Ureter (tissue), 1 donor: ENCODE measurements around the gene IL12A. TPM values are rescaled to one million over a fixed set of nuclear protein-coding genes. Genes with fewer than 3 reads are reported as not detected.

Experiments
- DNase-seq: peaks from one replicate; pipeline ENCODE4 v3.0.0-alpha.2; 2020; ENCODE audit warnings: low spot score
- total RNA-seq: library from RNA; stranded (reverse); gene quantifications from one replicate; pipeline ENCODE4 v1.2.4, GENCODE V29; 2023
- donor health status: DM: yes; HTN: yes; CAD: no.

IL12A gene
- 1.1 TPM for total RNA-seq

DNA sequence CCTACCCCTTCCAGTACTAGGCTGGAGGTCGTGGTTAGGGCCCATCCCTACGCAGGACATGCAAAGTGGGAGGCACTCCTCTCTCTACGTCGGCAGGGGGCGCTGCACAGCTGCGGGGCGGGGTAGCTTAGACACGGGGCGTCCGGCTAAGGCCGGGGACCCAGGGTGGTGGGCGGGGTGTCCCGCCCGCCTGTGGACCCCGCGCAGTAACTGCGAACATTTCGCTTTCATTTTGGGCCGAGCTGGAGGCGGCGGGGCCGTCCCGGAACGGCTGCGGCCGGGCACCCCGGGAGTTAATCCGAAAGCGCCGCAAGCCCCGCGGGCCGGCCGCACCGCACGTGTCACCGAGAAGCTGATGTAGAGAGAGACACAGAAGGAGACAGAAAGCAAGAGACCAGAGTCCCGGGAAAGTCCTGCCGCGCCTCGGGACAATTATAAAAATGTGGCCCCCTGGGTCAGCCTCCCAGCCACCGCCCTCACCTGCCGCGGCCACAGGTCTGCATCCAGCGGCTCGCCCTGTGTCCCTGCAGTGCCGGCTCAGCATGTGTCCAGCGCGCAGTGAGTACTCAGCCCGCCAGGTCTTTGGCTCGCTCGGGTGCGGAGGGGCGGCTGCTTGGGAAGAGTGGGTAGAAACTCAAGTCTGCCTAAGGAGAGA is at the start of gene IL12A:
Gene IL12A, plus strand, starts transcription at position 219 of the 655 bp plus-strand sequence.
- peak; percentile 77 for DNase-seq

DNA sequence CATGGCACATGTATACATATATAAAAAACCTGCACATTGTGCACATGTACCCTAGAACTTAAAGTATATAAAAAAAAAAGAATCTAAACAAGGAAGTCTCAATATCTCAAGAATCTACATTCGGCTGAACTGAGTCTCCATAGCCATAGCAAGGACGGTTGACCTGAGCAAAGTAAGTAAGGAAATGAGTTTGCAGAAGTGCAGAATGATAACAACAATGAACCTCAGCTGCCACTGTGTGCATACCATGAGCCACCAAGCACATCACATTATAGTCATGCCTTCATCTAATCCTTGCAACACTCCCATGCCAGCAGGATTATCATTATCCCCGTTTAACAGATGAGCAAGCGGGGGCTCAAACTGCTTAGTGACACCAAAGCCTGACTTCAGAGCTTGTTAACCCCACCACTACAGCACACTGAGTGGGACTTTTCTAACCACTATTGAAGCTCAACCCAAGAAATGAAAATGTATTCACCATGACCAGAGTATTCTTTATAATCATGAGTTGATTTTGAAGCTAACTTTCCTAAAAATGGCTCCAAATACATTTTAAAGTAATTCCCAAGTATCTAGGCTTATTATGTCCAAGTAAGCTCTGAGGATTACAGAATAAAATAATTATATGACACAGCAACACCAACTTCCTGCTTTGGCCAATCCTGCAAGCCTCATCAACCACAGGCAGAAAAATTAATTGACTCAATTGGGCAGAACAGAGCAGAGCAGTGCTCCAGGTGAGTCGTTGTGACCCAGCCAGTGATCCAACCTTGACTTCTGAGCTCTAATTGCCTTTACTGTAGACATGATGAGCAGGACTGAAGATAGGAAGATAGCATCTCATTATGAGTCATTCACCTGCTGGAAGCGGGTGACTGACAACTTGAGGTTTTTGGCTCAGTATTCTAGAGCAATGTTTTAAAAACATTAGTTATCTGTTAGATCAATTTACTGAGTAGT is 47.3 kb upstream of the IL12A start:
- no peak for DNase-seq

DNA sequence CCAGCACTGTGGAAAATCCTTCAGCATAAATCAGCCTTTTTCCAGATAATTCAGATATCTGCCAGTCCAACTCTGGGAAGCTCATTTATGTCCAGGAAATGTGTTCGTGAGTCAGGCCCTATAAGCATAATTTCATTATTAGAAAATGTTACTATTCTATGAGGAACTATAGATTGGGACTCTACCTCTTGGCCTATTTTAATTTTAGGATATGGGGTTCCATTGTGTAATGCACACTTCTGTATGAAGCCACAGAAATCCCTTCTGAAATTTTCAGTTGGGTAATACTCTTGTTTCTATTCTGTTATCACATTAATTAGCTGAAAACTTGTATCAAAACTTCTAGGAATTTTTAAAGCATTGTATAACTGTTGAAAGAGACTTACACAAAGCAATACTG is 43.9 kb upstream of the IL12A start:
- no peak for DNase-seq

DNA sequence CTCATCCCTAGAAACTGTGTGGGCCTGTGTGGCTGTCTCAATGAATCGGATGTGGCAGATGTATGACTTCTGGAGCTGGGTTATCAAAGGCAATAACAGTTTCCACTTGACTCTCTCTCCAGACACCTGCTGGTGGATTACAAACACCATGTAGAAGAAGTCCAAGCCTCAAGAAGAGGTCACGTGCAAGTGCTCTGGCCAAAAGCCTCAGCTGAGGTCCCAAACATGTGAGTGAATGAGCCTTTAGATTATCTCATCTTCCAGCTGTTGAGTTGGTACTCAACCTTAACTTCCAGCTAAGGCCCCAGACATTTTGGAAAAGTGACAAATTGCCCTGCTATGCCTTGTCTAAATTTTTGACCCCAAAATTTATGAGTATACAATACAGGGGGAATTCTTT is 42.7 kb upstream of the IL12A start:
- DNase-seq, result no peak

DNA sequence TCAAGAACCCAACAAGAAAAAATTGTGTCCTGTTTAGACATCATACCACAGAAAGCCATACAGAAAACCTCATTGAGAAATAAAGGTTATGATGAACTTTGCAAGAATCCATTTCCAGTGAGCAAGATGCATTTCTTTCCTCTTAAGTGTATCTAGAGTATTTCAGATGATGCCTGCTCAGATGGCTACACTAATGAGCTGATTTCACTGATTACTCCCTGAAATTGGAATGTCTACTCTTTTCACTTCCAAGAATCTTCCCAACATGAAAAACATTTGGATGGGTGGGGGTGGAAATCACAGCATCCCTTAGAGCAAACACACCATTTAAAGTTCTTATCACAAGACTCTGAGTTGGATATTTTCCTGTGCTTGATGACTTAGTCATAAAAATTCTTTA is 41.4 kb upstream of the IL12A start:
- DNase-seq, result no peak

DNA sequence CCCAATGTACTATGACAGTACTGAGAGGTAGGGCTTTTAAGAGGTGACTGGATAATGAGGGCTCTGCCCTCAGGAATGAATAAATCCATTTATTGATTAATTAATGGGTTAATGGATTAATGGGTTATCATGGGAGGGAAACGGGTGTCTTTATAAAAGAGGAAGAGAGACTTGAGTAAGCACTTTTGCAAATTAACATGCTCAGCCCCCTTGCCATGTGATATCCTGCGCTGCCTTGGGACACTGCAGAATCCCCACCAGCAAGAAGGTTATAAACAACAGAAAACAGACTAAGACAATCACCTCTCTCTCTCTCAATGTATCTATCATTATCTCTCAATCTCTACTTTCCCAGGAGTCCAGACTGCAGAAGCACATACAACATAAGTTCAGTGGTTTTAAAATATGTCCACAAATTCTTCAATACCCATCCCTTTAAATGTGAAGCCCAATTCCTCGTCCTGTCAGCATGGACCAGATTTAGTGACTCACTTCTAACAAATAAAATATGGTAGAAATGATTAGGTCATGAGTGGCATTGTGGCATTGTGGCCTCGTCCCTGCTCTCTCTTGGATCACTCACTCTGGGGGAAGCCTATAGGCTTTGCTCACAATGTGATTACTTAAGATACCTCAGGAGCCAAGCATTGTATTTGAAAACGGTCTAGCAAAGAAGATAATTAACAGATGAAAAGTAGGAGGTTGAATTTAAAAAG is 40.0 kb upstream of the IL12A start:
- DNase-seq, result no peak

DNA sequence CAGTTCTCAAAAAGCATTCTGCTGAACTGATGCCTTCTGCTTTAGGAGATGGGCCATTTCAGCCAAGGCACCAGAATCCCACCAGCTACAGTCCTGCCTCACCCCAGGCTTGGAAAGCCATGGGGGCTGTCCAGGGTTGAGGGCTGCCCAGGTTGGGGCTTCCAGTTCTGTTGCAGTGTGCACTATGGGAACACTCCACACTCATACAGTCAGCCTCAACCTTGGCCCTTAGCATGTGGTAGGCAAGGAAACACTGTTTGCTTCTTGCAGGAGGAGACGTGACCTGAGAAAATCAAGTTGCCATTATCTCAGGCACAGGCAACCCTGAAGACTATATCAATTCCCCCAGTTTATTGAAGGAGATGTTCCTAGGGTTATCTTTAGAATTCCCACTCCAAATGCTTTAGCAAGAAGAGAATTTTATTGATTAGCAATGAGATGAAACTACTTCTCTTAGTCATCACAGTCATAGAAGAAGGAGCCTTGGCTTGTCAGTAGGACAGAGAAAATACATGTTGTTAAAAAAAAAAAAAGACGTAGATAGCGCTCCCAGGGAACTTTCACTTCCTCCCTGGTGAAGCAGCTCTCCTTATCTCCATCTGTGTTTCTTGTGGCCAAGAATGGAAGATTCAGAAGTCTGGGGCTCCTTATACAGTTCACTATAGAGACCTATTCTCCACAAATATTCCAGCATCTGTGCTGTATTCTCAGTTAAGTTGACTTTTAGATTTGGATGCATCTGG is 38.3 kb upstream of the IL12A start:
- DNase-seq, result no peak

DNA sequence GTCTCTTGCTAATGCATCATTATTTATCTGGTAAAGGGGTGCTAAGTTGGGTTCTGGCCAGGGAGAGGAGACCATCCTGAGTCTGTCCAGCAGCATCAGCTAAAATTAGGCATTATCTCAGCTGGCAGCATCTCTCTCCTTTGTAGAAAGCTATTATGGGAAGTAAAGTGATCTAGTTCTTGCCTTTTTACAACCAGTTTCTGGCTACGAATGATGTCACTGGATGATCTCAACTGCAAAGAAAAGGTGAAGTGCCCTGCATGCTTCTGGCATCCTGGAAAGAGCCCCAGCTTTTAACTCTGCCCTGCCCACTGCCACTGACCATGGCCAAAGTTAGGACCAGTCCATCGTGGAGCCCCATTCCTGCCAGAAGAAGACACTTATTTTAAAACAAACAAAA is 37.1 kb upstream of the IL12A start:
- DNase-seq, result no peak

DNA sequence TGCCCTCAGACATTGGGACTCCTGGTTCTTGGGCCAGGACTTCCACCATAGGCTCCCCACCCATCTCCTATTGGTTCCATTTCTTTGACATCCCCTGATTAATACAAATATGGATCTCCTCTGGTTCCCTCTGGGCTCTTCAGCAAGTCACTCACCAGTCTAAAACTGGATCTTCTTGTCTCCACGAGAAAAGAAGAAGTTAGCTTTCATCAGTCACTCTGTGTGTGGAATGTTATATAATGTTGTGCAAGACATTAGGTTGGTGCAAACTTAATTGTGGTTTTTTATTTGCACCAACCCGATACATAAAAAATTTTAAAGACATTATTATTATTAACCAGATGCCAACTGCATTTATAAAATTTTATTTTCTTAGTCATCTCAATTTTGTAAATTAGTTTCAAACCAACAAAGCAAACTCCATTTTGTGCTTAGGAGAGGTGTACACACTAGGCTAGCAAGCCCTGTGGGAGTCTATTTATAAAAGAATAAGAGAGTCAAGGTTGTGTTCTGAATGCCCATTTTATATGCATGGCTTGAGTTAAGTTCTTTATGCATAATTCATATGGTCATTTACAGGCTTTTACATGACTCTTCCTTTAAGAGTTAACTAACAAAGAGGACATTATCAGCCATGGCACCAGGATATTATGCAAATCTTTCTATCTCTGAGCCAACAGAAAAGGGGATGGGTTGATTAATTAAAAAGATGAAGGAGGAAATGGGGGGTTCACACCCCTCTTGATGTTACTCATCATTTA is 35.1 kb upstream of the IL12A start:
- DNase-seq, result no peak

DNA sequence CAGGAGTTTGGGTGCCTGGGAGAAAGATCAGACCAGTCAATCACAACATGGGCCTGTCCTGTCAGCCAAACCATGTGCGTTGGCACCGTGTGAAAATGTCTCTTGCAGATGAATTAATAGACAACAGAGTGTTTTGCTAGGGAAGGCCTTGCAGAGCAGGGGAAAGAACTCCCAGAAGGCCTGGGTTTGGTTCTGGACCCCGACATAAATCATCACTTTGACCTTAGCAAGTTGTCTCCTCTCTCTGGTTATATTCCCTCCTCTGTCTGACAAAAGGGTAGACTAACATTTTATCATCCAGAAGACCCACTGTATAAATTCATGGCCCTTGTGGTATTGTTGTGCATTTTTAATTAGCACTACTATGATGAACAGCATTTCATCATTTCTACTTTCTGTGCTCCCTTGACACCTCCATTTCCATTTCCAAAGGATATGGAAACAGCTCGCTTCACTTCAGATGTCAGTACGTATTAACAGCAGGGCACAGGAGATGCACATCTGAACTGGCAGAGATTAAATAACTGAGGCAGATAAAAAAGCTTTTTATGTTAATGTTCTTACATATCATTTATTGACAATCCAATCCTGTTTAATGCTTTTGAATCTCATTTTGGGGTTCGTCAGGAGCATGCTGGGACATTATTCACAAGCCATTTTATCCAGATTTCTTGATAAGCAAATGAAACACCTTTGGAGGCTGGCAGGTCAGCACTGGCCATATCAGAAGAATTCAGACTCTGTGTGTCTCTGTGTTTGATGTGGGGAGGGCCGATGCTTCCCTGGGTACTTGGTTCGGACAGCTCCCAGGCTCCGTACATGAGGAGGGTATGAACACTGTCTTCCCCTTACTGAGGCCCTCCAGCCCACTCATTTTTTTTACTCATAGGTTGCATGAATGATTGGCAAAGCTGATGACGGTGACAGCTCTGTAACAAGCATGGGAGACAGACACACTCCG is 28.2 kb upstream of the IL12A start:
- DNase-seq, result no peak

DNA sequence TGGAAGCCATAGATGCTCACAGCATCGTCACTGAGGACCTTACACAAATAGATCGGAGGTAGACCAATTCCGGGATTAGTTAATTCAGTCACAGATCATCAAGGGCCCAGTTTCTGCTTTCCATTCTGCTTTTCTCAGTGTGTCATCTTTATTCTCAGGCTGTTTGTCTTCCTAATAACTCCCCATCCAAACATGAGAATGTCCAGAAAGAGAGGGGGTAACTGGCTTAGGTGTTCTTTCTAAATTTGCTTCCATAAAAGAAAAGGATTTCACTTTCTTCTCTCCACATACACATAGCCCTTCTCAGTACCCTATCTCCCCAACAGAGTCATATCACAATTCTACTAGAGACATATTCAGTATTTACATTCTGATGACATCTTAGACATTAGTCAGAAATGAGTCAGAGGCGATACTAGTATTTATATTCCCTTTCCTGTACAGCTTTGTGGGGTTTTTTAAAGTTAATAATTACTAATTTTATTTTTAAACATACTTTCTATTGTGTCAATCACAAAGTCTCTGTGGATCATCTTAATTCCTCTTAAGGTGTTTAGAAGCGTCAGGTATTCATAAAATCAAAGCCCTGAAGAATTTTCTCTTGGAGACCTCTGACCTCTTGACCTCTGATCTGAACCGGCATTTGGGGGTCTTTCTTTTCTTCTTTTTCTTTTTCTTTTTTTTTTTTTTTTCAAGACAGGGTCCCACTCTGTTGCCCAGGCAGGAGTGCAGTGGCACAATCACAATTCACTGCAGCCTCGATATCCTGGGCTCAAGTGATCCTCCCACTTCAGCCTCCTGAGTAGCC is 24.3 kb upstream of the IL12A start:
- no peak for DNase-seq

DNA sequence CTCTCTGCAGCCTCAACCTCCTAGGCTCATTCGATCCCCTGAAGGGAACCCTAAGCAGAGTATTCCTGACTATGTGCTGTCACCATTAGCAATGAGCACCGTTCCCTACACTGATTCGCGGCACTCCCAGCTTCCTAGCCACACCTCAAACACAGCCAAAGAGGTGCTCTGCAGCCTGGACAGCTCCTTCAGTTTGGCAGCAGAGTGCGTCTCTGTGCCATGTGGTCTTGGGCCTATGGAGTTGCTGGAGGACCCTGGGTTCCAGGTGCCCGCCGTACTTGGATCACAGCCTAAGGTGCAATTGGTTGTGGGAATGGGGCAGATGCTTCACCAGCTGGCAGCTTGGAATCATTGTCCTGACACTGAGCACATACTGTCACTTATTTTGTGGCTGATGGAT is 17.3 kb upstream of the IL12A start:
- DNase-seq, result no peak

DNA sequence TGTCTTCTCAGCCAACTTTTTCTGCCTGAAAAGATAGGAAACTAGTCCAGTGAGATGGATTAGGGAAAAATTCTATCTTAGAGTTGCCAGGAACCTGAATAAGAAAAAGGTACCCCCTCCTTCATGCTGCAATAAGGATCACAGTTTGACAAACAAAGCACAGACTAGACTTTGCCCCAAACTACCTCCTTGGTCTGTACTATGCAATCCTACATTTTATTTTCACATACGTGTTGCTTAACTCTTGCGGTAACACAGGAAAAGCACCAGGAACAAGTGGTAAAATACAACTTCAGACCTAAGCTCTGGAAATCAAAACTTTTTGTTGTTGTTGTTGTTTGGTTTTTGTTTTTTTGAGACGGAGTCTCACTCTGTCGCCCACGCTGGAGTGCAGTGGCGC is 11.3 kb upstream of the IL12A start:
- DNase-seq, result no peak

DNA sequence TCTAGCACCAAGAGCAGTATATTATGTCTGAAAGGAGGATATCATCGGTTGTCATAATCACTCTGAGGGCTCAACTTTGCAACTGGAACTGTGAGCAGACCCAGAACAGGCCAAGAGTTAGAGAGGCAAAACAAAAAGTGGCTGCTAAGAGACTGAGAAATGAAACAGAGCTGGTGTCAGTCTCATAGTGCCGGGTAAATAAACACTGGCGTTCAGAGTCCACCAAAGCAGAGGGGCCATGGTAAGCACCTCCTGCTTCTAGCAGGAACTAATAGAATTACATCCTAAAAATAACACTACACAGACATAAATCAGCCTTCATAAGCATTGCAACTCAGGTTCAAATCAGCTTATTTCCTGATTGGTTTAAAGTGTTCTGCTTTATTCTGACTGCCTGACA is 10.3 kb upstream of the IL12A start:
- no peak for DNase-seq

DNA sequence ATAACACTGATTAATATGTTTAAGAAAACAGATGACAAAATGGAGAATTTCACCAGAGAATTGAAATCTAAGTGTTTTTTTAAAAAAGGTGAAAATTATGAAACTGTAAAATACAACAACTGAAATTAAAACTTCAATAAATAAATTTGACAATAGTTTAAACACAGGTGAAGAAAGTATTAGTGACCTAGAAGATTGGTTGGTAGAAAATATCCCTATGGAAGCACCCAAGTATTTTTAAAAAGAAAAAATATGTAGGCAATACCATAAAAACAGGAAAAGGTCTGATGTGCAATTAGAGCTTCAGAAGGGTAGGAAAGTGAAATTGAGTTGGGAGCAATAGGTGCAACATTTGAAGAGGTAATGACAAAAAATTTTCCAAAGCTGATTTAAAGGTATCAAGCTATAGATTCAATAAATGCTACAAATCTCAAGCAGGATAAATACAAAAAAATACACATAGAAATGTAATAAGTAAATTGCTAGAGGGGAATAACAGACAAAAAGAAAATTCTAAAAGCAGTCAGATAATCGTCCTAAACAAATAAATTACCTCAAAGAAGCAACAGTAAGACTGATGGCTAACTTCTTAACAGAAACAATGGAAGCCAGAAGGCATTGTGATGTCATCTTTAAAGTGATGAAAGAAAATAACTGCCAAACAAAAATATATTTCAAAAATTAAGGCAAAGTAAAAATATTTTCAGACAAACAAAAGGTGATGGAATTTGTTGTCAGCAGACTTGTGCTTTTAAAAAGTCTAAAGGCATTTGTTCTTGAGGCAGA is 9.5 kb upstream of the IL12A start:
- no peak for DNase-seq

DNA sequence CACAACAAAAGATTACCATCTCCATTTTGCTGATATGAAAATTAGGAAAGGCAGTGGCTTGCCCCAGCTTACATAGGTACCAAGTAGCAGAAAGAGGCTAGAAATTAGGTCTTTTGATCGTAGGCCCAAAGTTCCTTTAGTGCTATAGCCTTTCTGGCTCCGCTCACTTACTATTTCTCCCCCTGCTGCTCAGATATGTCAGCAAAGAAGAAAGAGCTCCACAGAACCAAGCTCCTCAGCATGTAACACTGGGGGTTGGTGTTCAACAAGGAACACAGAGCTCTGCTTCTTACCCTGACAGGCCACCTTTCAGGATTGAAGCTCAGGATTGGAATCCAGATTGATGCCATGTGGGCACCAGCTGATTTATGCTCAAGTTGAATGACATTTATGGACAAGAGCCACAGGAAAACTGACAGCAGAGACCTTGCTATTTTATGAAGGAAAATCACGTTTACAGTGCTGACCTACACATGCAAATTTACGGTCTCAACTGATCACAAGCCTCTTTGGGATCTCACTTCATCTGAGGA is 6.1 kb upstream of the IL12A start:
- DNase-seq, result no peak

DNA sequence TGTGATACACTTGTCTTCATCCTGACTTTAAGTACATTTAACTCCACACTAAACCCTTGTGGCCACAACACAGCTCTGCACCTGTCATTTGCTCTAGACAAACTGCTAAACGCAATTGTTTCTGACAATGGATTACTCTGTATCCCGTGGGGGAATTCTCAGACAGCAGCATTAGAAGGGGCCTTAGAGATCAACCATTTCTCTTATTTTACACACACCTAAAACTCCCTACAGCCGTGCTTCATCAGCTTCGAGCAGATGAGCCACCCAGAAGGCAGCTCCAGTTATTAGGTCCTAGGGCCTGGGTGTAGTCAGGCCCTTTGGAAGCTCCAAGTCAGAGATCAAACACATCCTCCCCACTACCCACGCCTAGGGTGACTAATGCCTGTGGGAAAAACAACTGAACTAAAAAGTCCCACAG is 1.3 kb upstream of the IL12A start:
- DNase-seq, result no peak
